GM10266 (cell line): Measurements from ENCODE around the gene DAP.

ENCODE experiments used
- DNase-seq: peaks from one replicate; pipeline ENCODE4 v3.0.0; 2012; ENCODE audit errors: extremely low spot score
- TF ChIP-seq, protein P1 (sequence below): IDR thresholded peaks from 2 replicates; pipeline ENCODE4 v1.5.1; 2012; ENCODE audit warnings: mild to moderate bottlenecking, low read depth; ENCODE audit not compliant: control insufficient read depth, insufficient read depth; ENCODE audit errors: missing control alignments

The DAP gene

GRCh38 chr5:10715605-10716290, 45.3 kb downstream of the DAP start:
- TF ChIP-seq, protein P1, sequence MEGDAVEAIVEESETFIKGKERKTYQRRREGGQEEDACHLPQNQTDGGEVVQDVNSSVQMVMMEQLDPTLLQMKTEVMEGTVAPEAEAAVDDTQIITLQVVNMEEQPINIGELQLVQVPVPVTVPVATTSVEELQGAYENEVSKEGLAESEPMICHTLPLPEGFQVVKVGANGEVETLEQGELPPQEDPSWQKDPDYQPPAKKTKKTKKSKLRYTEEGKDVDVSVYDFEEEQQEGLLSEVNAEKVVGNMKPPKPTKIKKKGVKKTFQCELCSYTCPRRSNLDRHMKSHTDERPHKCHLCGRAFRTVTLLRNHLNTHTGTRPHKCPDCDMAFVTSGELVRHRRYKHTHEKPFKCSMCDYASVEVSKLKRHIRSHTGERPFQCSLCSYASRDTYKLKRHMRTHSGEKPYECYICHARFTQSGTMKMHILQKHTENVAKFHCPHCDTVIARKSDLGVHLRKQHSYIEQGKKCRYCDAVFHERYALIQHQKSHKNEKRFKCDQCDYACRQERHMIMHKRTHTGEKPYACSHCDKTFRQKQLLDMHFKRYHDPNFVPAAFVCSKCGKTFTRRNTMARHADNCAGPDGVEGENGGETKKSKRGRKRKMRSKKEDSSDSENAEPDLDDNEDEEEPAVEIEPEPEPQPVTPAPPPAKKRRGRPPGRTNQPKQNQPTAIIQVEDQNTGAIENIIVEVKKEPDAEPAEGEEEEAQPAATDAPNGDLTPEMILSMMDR, result no peak
- DNase-seq, result no peak

- TF ChIP-seq, protein P1, result no peak
- no peak for DNase-seq
These were observed 48.3 kb downstream of the DAP start for GRCh38 chr5:10712574-10713366.

GRCh38 chr5:10711562-10711961, 49.5 kb downstream of the DAP start:
- no peak for DNase-seq
- TF ChIP-seq, protein P1, result no peak

DNA sequence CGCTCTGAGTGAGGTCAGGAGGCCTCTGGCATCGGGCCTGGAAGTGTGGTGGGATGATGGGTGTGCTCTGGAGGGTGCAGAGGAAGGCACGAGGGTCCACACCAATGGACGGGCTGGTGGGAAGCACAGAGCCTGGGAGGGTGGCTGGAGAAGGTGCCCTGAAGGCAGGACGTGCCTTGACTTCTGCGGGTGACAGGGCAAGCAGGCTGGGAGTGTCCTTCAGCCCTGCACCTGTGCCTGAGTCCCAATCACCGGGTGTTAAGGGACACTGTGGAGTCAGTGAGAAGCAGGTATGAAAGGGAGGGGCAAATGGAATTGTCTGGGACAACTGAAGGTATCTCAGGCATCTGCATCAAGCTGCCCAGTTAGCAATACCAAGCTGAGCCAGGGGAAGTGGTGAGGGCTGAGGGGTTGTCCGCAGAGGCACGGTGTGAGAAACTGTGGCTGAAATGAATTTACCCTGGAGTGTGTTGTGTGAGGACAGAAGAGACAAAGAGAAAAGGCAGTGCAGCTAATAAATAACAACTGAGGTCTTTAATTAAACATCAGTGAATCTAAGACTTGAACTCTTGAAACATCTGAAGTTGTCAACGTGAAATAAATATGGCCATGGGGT, 50.4 kb downstream of the DAP start:
- TF ChIP-seq, protein P1, result no peak
- DNase-seq, result no peak

DNA sequence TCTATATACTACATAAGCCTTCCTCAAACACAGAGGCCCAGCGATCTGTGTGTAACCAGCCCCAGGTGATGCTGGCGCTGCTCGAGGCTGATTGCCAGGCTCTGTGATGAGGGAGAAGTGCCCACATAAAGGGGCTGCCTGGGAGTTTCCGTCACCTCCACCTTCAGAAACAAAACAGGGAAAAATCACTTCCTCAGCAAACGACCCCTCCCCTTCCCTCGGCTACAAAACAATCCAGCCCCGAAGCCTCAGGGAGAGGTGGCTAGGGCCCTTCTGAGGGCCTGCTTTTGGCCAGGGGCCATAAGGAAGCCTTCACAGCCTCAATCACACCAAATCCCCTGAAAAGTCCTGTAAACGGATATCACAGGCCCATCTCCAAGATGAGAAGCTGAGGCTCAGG, 51.1 kb downstream of the DAP start:
- no peak for DNase-seq
- TF ChIP-seq, protein P1, result no peak

GRCh38 chr5:10709409-10709808, 51.6 kb downstream of the DAP start:
- TF ChIP-seq, protein P1, result no peak
- DNase-seq, result no peak
